BLaER1 treated with 17β-estradiol and CSF1 and Interleukin-3, amounts not matched to agents 10 nM and 100 nM (cell line): ENCODE data around the gene MAPKAPK2.
A peak's percentile ranks its signal among the peaks of the same experiment; 100 is the strongest.

Source experiments
- H3K27ac ChIP-seq, 11 experiments: shearing (Covaris generic); formaldehyde crosslinking; 2 replicates each; pipeline ENCODE4 v1.8.1; 2022
- H3K27me3 ChIP-seq, 11 experiments: shearing (Covaris generic); formaldehyde crosslinking; 2 replicates each; pipeline ENCODE4 v1.8.1; 2022
- H3K36me3 ChIP-seq, 11 experiments: shearing (Covaris generic); formaldehyde crosslinking; 2 replicates each; pipeline ENCODE4 v1.8.1; 2022
- H3K4me1 ChIP-seq, 10 experiments: shearing (Covaris generic); formaldehyde crosslinking; 2 replicates each; pipeline ENCODE4 v1.8.1; 2022
- H3K4me2 ChIP-seq, 11 experiments: shearing (Covaris generic); formaldehyde crosslinking; 2 replicates each; pipeline ENCODE4 v1.8.1; 2022
- H3K4me3 ChIP-seq, 10 experiments: shearing (Covaris generic); formaldehyde crosslinking; 2 replicates each; pipeline ENCODE4 v1.8.1; 2022
- H3K9ac ChIP-seq, 11 experiments: shearing (Covaris generic); formaldehyde crosslinking; 2 replicates each; pipeline ENCODE4 v1.8.1; 2022
- H3K9me3 ChIP-seq, 11 experiments: shearing (Covaris generic); formaldehyde crosslinking; replicated peaks in 1 of 11; 2 replicates each; pipeline ENCODE4 v1.8.1; 2022
- H4K20me1 ChIP-seq, 11 experiments: shearing (Covaris generic); formaldehyde crosslinking; 2 replicates each; pipeline ENCODE4 v1.8.1; 2022
- Cebpa-rat ChIP-seq, 11 experiments: shearing (Covaris generic); IDR thresholded peaks; 2 replicates each; pipeline ENCODE4 v1.8.1; 2022

MAPKAPK2 gene

GRCh38 chr1:206702260-206702659 is 17.6 kb downstream of the MAPKAPK2 start:
- Histone ChIP-seq H3K36me3 (peaks cover 3 to 46% (median 24%) of the 10 kb centered on the region in 11 experiments; a peak in 20 of 22 replicates), H3K9me3 (peaks cover 0 to 3% (median 0%) of the 10 kb centered on the region in 11 experiments; a peak in 2 of 22 replicates), H3K27ac (peak overlapping the region in 8 of 11 experiments; percentile 45 to 92 (median 86); a peak in 15 of 22 replicates), H3K9ac (peak overlapping the region in 6 of 11 experiments; percentile 19 to 76 (median 62); a peak in 8 of 22 replicates), H4K20me1 (peaks cover 46 to 100% (median 98%) of the 10 kb centered on the region in 11 experiments; a peak in 20 of 22 replicates), H3K27me3 (no peaks in the 10 kb centered on the region), H3K4me2 (peak overlapping the region; percentile 38 to 98 (median 97); a peak in 21 of 22 replicates), H3K4me1 (peaks cover 96 to 100% (median 100%) of the 10 kb centered on the region in 10 experiments), H3K4me3 (no peak overlapping the region)
- TF ChIP-seq Cebpa-rat (IDR thresholded peaks at IDR 0.05), result no peak

- Histone ChIP-seq H3K4me1 (peaks cover 96 to 100% (median 100%) of the 10 kb centered on the region in 10 experiments), H3K9me3 (no peaks in the 10 kb centered on the region), H3K4me2 (peak overlapping the region; percentile 38 to 98 (median 97); a peak in 21 of 22 replicates), H3K36me3 (peaks cover 0 to 41% (median 19%) of the 10 kb centered on the region in 11 experiments; a peak in 19 of 22 replicates), H3K27ac (peak overlapping the region in 8 of 11 experiments; percentile 61 to 92 (median 86); a peak in 14 of 22 replicates), H4K20me1 (peaks cover 51 to 100% (median 98%) of the 10 kb centered on the region in 11 experiments; a peak in 20 of 22 replicates), H3K4me3 (no peak overlapping the region), H3K9ac (peak overlapping the region in 7 of 11 experiments; percentile 19 to 76 (median 56); a peak in 10 of 22 replicates), H3K27me3 (no peaks in the 10 kb centered on the region)
- TF ChIP-seq Cebpa-rat (IDR thresholded peaks at IDR 0.05), result no peak
These were observed 18.1 kb downstream of the MAPKAPK2 start for GRCh38 chr1:206702803-206703202.

GRCh38 chr1:206703661-206704060 is 19.0 kb downstream of the MAPKAPK2 start:
- Histone ChIP-seq H4K20me1 (peaks cover 52 to 100% (median 97%) of the 10 kb centered on the region in 11 experiments; a peak in 20 of 22 replicates), H3K4me3 (peak overlapping the region in 4 of 10 experiments; percentile 8 to 28 (median 16); a peak in 2 of 20 replicates), H3K9ac (peak overlapping the region in 9 of 11 experiments; percentile 8 to 76 (median 46); a peak in 15 of 22 replicates), H3K27me3 (no peaks in the 10 kb centered on the region), H3K4me1 (peaks cover 96 to 100% (median 100%) of the 10 kb centered on the region in 10 experiments), H3K27ac (peak overlapping the region in 9 of 11 experiments; percentile 3 to 92 (median 84); a peak in 17 of 22 replicates), H3K36me3 (peaks cover 0 to 32% (median 14%) of the 10 kb centered on the region in 11 experiments; a peak in 11 of 22 replicates), H3K9me3 (no peaks in the 10 kb centered on the region), H3K4me2 (peak overlapping the region; percentile 82 to 98 (median 97))
- TF ChIP-seq Cebpa-rat (IDR thresholded peaks at IDR 0.05), result no peak

- peaks cover 96 to 100% (median 100%) of the 10 kb centered on the region in 10 experiments for H3K4me1 ChIP-seq
- peak overlapping the region in 4 of 10 experiments; percentile 8 to 28 (median 16); a peak in 3 of 20 replicates for H3K4me3 ChIP-seq
- H3K36me3 ChIP-seq, result peaks cover 0 to 30% (median 14%) of the 10 kb centered on the region in 11 experiments; a peak in 10 of 22 replicates
- peak overlapping the region; percentile 82 to 98 (median 97) for H3K4me2 ChIP-seq
- H3K27me3 ChIP-seq, result no peaks in the 10 kb centered on the region
- no peak for TF ChIP-seq Cebpa-rat (IDR thresholded peaks at IDR 0.05)
- H4K20me1 ChIP-seq, result peaks cover 52 to 100% (median 92%) of the 10 kb centered on the region in 11 experiments; a peak in 20 of 22 replicates
- no peaks in the 10 kb centered on the region for H3K9me3 ChIP-seq
- peak overlapping the region in 8 of 11 experiments; percentile 8 to 76 (median 51); a peak in 13 of 22 replicates for H3K9ac ChIP-seq
- peak overlapping the region in 9 of 11 experiments; percentile 3 to 92 (median 84); a peak in 16 of 22 replicates for H3K27ac ChIP-seq
These were observed 19.5 kb downstream of the MAPKAPK2 start for GRCh38 chr1:206704226-206704625.

GRCh38 chr1:206705191-206705590 is 20.5 kb downstream of the MAPKAPK2 start:
- no peak for TF ChIP-seq Cebpa-rat (IDR thresholded peaks at IDR 0.05)
- no peaks in the 10 kb centered on the region for H3K27me3 ChIP-seq
- H3K9me3 ChIP-seq, result no peaks in the 10 kb centered on the region
- peaks cover 52 to 100% (median 91%) of the 10 kb centered on the region in 11 experiments; a peak in 20 of 22 replicates for H4K20me1 ChIP-seq
- peak overlapping the region; percentile 82 to 98 (median 97) for H3K4me2 ChIP-seq
- peak overlapping the region in 8 of 11 experiments; percentile 75 to 92 (median 86); a peak in 15 of 22 replicates for H3K27ac ChIP-seq
- H3K9ac ChIP-seq, result peak overlapping the region in 7 of 11 experiments; percentile 19 to 81 (median 75); a peak in 10 of 22 replicates
- peaks cover 0 to 28% (median 12%) of the 10 kb centered on the region in 11 experiments; a peak in 10 of 22 replicates for H3K36me3 ChIP-seq
- H3K4me1 ChIP-seq, result peaks cover 96 to 100% (median 100%) of the 10 kb centered on the region in 10 experiments
- no peak overlapping the region for H3K4me3 ChIP-seq

GRCh38 chr1:206705726-206706297 is 21.1 kb downstream of the MAPKAPK2 start:
- peaks cover 0 to 21% (median 9%) of the 10 kb centered on the region in 11 experiments; a peak in 11 of 22 replicates for H3K36me3 ChIP-seq
- H3K9me3 ChIP-seq, result no peaks in the 10 kb centered on the region
- TF ChIP-seq Cebpa-rat (IDR thresholded peaks at IDR 0.05), result no peak
- peak overlapping the region in 8 of 11 experiments; percentile 48 to 81 (median 73); a peak in 16 of 22 replicates for H3K9ac ChIP-seq
- peaks cover 52 to 100% (median 96%) of the 10 kb centered on the region in 11 experiments; a peak in 20 of 22 replicates for H4K20me1 ChIP-seq
- peak overlapping the region in 9 of 11 experiments; percentile 55 to 92 (median 84); a peak in 18 of 22 replicates for H3K27ac ChIP-seq
- H3K4me3 ChIP-seq, result peak overlapping the region in 6 of 10 experiments; percentile 40 to 46 (median 42); a peak in 8 of 20 replicates
- H3K4me1 ChIP-seq, result peaks cover 94 to 100% (median 100%) of the 10 kb centered on the region in 10 experiments
- no peaks in the 10 kb centered on the region for H3K27me3 ChIP-seq
- H3K4me2 ChIP-seq, result peak overlapping the region; percentile 82 to 98 (median 97)

- peaks cover 52 to 100% (median 93%) of the 10 kb centered on the region in 11 experiments; a peak in 20 of 22 replicates for H4K20me1 ChIP-seq
These were observed 21.6 kb downstream of the MAPKAPK2 start for GRCh38 chr1:206706298-206706791.

GRCh38 chr1:206706806-206707366 is 22.2 kb downstream of the MAPKAPK2 start:
- H3K27ac ChIP-seq, result peak overlapping the region in 9 of 11 experiments; percentile 55 to 92 (median 84); a peak in 18 of 22 replicates
- H3K4me2 ChIP-seq, result peak overlapping the region; percentile 82 to 98 (median 97)

More at GRCh38 chr1:206706298-206706791, 21.6 kb downstream of the MAPKAPK2 start:
- Histone ChIP-seq H3K9me3 (no peaks in the 10 kb centered on the region), H3K9ac (peak overlapping the region in 9 of 11 experiments; percentile 43 to 81 (median 71); a peak in 16 of 22 replicates), H3K36me3 (peaks cover 0 to 21% (median 10%) of the 10 kb centered on the region in 11 experiments; a peak in 11 of 22 replicates), H3K27ac (peak overlapping the region in 9 of 11 experiments; percentile 55 to 92 (median 84); a peak in 18 of 22 replicates), H3K4me1 (peaks cover 92 to 100% (median 100%) of the 10 kb centered on the region in 10 experiments), H3K27me3 (no peaks in the 10 kb centered on the region), H3K4me3 (peak overlapping the region in 7 of 10 experiments; percentile 8 to 46 (median 42); a peak in 13 of 20 replicates), H3K4me2 (peak overlapping the region; percentile 82 to 98 (median 97))
- TF ChIP-seq Cebpa-rat (IDR thresholded peaks at IDR 0.05), result no peak; a peak in 1 of 22 replicates

More at GRCh38 chr1:206706806-206707366, 22.2 kb downstream of the MAPKAPK2 start:
- Histone ChIP-seq H3K9ac (peak overlapping the region in 9 of 11 experiments; percentile 43 to 81 (median 71); a peak in 17 of 22 replicates), H3K4me1 (peaks cover 95 to 100% (median 100%) of the 10 kb centered on the region in 10 experiments), H3K9me3 (no peaks in the 10 kb centered on the region), H3K36me3 (peaks cover 0 to 20% (median 13%) of the 10 kb centered on the region in 11 experiments; a peak in 8 of 22 replicates), H3K4me3 (peak overlapping the region in 8 of 10 experiments; percentile 8 to 46 (median 42); a peak in 14 of 20 replicates), H4K20me1 (peaks cover 52 to 100% (median 88%) of the 10 kb centered on the region in 11 experiments; a peak in 20 of 22 replicates), H3K27me3 (no peaks in the 10 kb centered on the region)
- TF ChIP-seq Cebpa-rat (IDR thresholded peaks at IDR 0.05), result no peak
